K562 (cell line): ENCODE data around the gene NLGN3. TPM values are rescaled to one million over a fixed set of nuclear protein-coding genes. Genes with fewer than 3 reads are reported as not detected.

Source experiments
- CBX8 ChIP-seq: fragments of 200-600 bp; sonication (generic); IDR thresholded peaks from 2 replicates; pipeline ENCODE4 v1.6.1; 2012; ENCODE audit warnings: borderline replicate concordance, mixed run types, low read depth, mild to moderate bottlenecking, moderate library complexity, mixed read lengths, low read length, control low read depth, inconsistent platforms; ENCODE audit not compliant: poor library complexity, severe bottlenecking; ENCODE audit errors: extremely low read depth
- TRIM28 ChIP-seq: fragments of 450-650 bp; IDR thresholded peaks from 2 replicates; pipeline ENCODE4 v1.6.1; 2017
- polyA plus RNA-seq, 8 experiments: library from polyadenylated mRNA; depleted of rRNA in 4 of 8; stranded (reverse) in 5 of 8; unstranded in 3 of 8; fragments of >200 nt; fragmentation: Nextera tagmentation in 2 of 8; fragmentation: Illumina TruSeq in 1 of 8; extraction: Ambion mirVana in 2 of 8; extraction: Trizol in 1 of 8; gene quantifications; 2 replicates each; pipeline versions ENCODE4 v1.2.1 to v1.2.3, GENCODE V29; 2011 to 2014; ENCODE audit warnings: inconsistent platforms in 1 of 8, missing spikeins in 1 of 8
- total RNA-seq, 7 experiments: library from RNA; depleted of rRNA in 6 of 7; stranded (reverse); fragments of >200 nt in 6 of 7; fragmentation: Illumina TruSeq in 2 of 7; extraction: Trizol in 2 of 7; gene quantifications; 2 replicates each; pipeline versions ENCODE4 v1.2.1 to v1.2.3, GENCODE V29; 2011 to 2021; ENCODE audit warnings: low replicate concordance in 1 of 7
- TF ChIP-seq, protein P1 (sequence below), 2 experiments: fragments of 450-650 bp; formaldehyde crosslinking in 1 of 2; IDR thresholded peaks; 2 replicates each; pipeline versions ENCODE4 v1.4.0 to v1.6.1; 2014 to 2020; ENCODE audit warnings: mild to moderate bottlenecking in 2 of 2, borderline replicate concordance in 1 of 2, low read depth in 1 of 2

The NLGN3 gene
- total and polyA plus RNA-seq, 9 of the 15 experiments (the other 6 are each of a cell fraction or from before 2014, with no cell fraction given): 0.03 to 0.86 (median 0.25) TPM

DNA sequence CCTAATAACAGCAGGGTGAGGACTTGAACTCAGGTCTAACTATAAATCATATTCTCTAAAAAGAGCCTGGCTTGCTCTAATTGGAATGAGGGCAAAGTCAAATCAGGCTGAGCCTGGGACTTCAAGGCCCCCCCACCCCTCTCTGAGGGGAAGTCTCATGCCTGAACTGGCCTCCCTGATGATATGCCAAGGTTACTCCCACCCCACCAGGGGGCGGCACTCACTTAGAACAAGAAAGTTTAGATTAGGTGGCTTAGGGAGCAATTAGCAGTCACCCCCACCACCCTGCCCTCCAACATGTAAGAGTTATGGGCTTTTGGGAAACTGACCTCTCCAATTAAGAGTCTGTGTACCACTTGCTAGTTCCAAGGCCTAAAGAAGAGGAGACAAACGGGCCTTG is 46.3 kb upstream of the NLGN3 start (continued):
- TF ChIP-seq TRIM28 (no peak), CBX8 (no peak)
- TF ChIP-seq, protein P1, sequence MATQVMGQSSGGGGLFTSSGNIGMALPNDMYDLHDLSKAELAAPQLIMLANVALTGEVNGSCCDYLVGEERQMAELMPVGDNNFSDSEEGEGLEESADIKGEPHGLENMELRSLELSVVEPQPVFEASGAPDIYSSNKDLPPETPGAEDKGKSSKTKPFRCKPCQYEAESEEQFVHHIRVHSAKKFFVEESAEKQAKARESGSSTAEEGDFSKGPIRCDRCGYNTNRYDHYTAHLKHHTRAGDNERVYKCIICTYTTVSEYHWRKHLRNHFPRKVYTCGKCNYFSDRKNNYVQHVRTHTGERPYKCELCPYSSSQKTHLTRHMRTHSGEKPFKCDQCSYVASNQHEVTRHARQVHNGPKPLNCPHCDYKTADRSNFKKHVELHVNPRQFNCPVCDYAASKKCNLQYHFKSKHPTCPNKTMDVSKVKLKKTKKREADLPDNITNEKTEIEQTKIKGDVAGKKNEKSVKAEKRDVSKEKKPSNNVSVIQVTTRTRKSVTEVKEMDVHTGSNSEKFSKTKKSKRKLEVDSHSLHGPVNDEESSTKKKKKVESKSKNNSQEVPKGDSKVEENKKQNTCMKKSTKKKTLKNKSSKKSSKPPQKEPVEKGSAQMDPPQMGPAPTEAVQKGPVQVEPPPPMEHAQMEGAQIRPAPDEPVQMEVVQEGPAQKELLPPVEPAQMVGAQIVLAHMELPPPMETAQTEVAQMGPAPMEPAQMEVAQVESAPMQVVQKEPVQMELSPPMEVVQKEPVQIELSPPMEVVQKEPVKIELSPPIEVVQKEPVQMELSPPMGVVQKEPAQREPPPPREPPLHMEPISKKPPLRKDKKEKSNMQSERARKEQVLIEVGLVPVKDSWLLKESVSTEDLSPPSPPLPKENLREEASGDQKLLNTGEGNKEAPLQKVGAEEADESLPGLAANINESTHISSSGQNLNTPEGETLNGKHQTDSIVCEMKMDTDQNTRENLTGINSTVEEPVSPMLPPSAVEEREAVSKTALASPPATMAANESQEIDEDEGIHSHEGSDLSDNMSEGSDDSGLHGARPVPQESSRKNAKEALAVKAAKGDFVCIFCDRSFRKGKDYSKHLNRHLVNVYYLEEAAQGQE (IDR thresholded peaks at IDR 0.05; ENCODE audit: borderline replicate concordance): peak; percentile 79
- TF ChIP-seq, protein P1 (CRISPR knock-in tag; IDR thresholded peaks at IDR 0.05; ENCODE audit: low read depth): no peak
